GM18951 (cell line): ENCODE measurements around the gene LEF1.
"Not testable (repeated sequence)": the region's sequence is repeated elsewhere in the genome, so short reads cannot be mapped to it uniquely, and the experiment has no call there.

Source experiments
- POLR2A ChIP-seq: IDR thresholded peaks from 4 replicates; pipeline ENCODE4 v1.6.1; 2011; ENCODE audit warnings: mild to moderate bottlenecking; ENCODE audit not compliant: insufficient read length, insufficient read depth; ENCODE audit errors: extremely low read depth
- in situ Hi-C: fragments of 300-500 bp; cut with MboI; formaldehyde crosslinking; loops from one replicate; pipeline ENCODE4 v1.12.0; 2022; ENCODE audit warnings: low sequenced_read_pairs, mixed read lengths, inconsistent platforms; ENCODE audit not compliant: unreplicated experiment

The LEF1 gene

GRCh38 chr4:108029016-108029720 lies 139.6 kb downstream of the LEF1 start:
- in situ Hi-C loops = no loop called here
- no peak for TF ChIP-seq POLR2A

DNA sequence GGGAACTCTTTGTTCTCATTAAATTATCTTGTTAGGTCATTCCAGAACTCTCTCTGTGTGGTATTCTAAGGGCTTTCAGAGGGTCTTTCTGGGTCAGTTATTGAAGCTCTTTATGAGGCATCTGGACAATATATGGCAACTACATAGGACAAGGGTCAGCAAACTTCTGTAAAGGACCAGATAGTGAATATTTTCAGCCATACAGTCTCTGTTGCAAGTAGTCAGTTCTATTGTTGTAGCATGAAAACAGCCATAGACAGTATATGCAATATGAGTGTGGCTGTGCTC lies 143.9 kb downstream of the LEF1 start:
- in situ Hi-C loops = no loop called here
- no peak for TF ChIP-seq POLR2A

GRCh38 chr4:108024085-108024877 lies 144.5 kb downstream of the LEF1 start:
- TF ChIP-seq POLR2A = no peak
- in situ Hi-C loops = no loop called here

GRCh38 chr4:108018884-108019187 lies 149.9 kb downstream of the LEF1 start:
- in situ Hi-C loops = loop anchor here (5.0 kb wide), 1 partner anchor 553 kb away; no protein-coding TSS in a partner anchor
- no peak for TF ChIP-seq POLR2A

DNA sequence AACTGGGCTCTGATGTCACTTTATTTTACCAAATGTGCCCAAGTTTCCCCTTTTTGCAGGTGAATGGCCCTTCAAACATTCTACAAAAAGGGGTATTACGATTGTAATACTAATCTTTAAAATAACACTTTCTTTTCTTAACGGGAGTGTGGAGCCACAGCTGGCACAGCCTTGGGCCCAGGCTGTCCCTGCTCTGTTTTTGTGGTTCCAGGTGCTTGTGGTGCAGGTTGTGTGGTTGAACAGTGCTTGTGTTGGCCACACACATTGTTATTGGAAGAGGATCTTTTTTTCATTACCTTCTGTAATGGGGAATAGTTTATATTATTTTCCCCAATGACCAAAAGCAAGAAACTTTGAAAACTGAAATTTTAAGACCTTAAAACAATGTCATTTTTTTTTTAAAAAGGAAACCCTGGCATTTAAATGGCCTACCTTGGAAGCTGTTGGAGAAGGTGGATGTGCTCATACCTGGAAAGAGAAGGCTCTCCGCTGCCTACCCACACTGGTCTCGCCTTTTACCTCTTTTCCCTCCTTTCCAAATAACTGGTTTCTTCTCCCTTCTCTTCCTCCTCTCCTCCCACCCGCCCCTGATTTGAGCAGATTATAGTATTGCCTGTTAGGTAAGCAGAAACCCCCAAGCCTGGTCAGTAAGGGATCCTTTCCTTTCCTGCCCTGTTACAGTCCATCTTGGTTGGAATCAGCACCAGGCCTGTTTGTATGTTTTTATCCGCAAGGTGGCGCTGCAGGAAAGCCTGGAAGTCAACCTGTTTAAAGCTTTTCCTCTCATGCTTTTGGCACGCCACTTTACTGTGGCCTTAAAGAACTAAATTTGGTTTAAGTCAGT lies 150.5 kb downstream of the LEF1 start:
- no peak for TF ChIP-seq POLR2A
- in situ Hi-C loops = loop anchor here (5.0 kb wide), 1 partner anchor 554 kb away; no protein-coding TSS in a partner anchor

GRCh38 chr4:108013955-108014354 lies 154.8 kb downstream of the LEF1 start:
- no peak for TF ChIP-seq POLR2A
- in situ Hi-C loops = no loop called here

GRCh38 chr4:108013327-108013726 lies 155.4 kb downstream of the LEF1 start:
- in situ Hi-C loops = no loop called here
- no peak for TF ChIP-seq POLR2A

DNA sequence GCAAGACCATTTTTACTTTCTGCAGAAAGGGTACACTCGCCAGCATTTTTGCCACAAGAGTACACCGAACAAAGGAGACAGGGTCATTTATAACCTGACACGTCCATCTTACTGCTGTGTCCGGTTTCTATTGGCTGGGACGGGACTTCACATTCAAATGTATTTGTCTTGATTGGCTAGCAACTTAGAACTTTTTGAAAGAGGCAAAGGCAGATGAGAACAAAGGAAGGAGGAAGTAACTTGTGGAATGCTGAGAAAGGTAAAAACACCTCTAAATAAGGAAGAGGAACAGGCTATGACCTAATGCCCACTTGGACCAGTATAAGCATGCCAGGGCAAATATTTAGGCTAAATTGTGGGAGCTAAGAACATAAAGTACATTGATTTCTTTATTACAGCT lies 156.3 kb downstream of the LEF1 start:
- in situ Hi-C loops = not testable (repeated sequence)

DNA sequence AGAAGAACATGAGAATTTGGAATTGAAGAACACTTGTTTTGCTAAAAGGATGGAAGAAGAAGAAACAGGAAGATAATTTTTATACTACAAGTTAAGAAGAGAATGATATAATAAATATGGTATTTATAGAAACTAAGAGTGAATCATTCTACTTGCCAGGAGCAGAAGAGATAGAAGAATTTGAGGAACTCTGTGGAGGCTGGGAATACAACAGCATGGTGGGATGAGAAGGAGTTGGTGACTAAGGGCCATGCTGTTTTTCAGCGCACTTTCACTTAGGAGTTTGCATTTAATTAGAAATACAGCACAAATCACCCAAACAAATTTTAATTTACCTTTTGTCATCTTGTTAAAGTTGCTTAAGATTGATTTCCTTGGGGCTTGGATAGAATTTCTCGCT lies 158.6 kb downstream of the LEF1 start:
- in situ Hi-C loops = no loop called here
- TF ChIP-seq POLR2A = no peak

GRCh38 chr4:108008721-108009120 lies 160.0 kb downstream of the LEF1 start:
- TF ChIP-seq POLR2A = no peak
- in situ Hi-C loops = no loop called here

- TF ChIP-seq POLR2A = no peak
- in situ Hi-C loops = no loop called here
These were observed 160.7 kb downstream of the LEF1 start for GRCh38 chr4:108007984-108008383.

DNA sequence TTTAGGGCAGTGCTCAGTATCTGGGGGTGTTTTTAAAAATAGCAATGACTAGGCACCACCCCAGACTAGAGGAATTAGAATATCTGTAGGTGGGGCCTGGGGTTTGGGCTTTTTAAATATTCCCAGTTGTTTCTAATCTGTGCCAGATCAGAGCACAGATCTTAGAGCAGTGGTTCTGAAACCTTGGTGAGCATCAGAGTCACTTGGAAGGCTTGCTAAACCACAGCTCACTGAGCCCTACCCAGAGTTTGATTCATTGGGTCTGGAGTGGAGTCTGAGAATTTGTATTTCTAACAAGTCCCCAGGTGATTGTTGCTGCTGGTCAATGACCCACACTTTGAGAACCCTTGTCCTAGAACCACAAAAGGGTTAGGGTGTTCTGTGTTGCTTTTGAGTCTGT lies 162.4 kb downstream of the LEF1 start:
- in situ Hi-C loops = no loop called here
- no peak for TF ChIP-seq POLR2A

DNA sequence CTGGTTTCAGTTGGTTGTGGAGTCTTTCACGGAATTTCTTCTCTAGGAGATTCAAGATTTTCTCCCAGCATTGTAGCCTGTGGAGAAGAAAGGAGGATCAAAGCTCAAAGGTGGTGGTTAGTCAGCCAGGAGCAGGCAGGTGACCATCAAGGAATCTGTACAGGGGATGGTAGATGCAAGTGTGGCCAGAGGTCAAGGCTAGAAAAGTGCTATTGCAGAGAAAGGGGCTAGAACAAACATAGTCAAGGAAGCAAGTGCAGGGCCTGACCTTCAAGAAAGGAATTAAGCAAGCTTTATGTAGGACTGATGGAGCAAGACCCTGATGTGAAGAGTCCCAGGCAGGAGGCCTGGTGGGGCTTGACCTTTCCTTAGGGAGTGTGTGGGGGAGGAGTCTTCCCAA lies 162.9 kb downstream of the LEF1 start:
- in situ Hi-C loops = no loop called here

DNA sequence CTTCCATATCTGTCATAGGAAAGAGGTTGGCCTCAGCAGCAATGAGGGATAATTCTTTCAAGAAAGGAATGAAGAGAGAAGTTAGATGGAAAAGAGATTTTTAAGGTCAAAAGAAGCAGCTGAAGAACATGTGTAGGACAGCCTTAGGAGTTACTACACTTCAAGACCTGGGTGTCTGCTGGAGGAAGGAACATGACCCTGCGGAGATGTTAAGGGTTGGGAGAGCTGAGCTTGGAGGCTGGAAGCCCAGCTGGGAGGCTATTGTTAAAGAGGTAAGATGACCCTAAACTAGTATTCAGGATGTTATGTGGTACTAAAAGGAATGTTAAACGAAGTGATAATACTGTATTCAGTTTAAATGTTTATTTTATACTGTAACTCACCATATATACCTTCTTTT lies 164.1 kb downstream of the LEF1 start:
- TF ChIP-seq POLR2A = no peak
- in situ Hi-C loops = no loop called here

More for the DNA sequence above, 162.9 kb downstream of the LEF1 start:
- no peak for TF ChIP-seq POLR2A

- in situ Hi-C loops = no loop called here
- TF ChIP-seq POLR2A = no peak
These were observed 164.7 kb downstream of the LEF1 start for GRCh38 chr4:108003982-108004515.
